Fibroblast of lung (primary cell): ENCODE measurements around the gene SETBP1. TPM values are rescaled to one million over a fixed set of nuclear protein-coding genes. Genes with fewer than 3 reads are reported as not detected.

Experiments used
- DNase-seq, 2 donors: peaks; one replicate each; pipeline versions ENCODE4 v3.0.0 to v3.0.0-alpha.2; 2010; ENCODE audit warnings: low read depth in 2 of 2
- H2AFZ ChIP-seq: 2 replicates; pipeline ENCODE4 v1.5.1; 2012; ENCODE audit warnings: low read length, control low read depth, inconsistent platforms
- H3K27ac ChIP-seq: 2 replicates; pipeline ENCODE4 v1.5.1; 2011; ENCODE audit warnings: low read length, control low read depth; ENCODE audit not compliant: insufficient read depth
- H3K27me3 ChIP-seq: 2 replicates; pipeline ENCODE4 v1.5.1; 2011; ENCODE audit warnings: mild to moderate bottlenecking, low read length; ENCODE audit not compliant: control insufficient read depth, insufficient read depth
- H3K36me3 ChIP-seq: 2 replicates; pipeline ENCODE4 v1.5.1; 2011; ENCODE audit warnings: low read length; ENCODE audit not compliant: control insufficient read depth, insufficient read depth
- H3K4me1 ChIP-seq: 2 replicates; pipeline ENCODE4 v1.5.1; 2011; ENCODE audit warnings: low read length; ENCODE audit not compliant: control insufficient read depth, insufficient read depth; ENCODE audit errors: extremely low read depth
- H3K4me2 ChIP-seq: 2 replicates; pipeline ENCODE4 v1.5.1; 2011; ENCODE audit warnings: low read length, control low read depth; ENCODE audit not compliant: insufficient read depth; ENCODE audit errors: extremely low read depth
- H3K4me3 ChIP-seq, 4 experiments: fragments of 200-600 bp in 1 of 4; sonication (generic) in 1 of 4; replicated peaks in 1 of 4; 2 replicates each; pipeline ENCODE4 v1.5.1; 2011 to 2016; ENCODE audit warnings: low read length in 4 of 4, low read depth in 3 of 4, mild to moderate bottlenecking in 3 of 4, control low read depth in 2 of 4, inconsistent platforms in 1 of 4, mixed read lengths in 1 of 4; ENCODE audit not compliant: insufficient read depth in 1 of 4; ENCODE audit errors: control extremely low read depth in 1 of 4
- H3K79me2 ChIP-seq: 2 replicates; pipeline ENCODE4 v1.5.1; 2012; ENCODE audit warnings: mild to moderate bottlenecking, low read length, inconsistent platforms; ENCODE audit not compliant: control insufficient read depth, insufficient read depth
- H3K9ac ChIP-seq: 2 replicates; pipeline ENCODE4 v1.5.1; 2011; ENCODE audit warnings: mild to moderate bottlenecking, low read length, control low read depth; ENCODE audit not compliant: insufficient read depth
- H3K9me3 ChIP-seq: 2 replicates; pipeline ENCODE4 v1.5.1; 2012; ENCODE audit warnings: low read depth, low read length; ENCODE audit not compliant: control insufficient read depth, insufficient read depth
- H4K20me1 ChIP-seq: 2 replicates; pipeline ENCODE4 v1.5.1; 2011; ENCODE audit warnings: low read length; ENCODE audit not compliant: control insufficient read depth, insufficient read depth; ENCODE audit errors: extremely low read depth
- CTCF ChIP-seq, 2 donors: IDR thresholded peaks in 1 of 2; conservative IDR thresholded peaks in 1 of 2; 1 replicate in 1 of 2; 2 replicates in 1 of 2; pipeline ENCODE4 v1.5.1; 2011 to 2012; ENCODE audit warnings: low read length in 2 of 2, control low read depth in 1 of 2, inconsistent platforms in 1 of 2, low read depth in 1 of 2, mild to moderate bottlenecking in 1 of 2
- EZH2 ChIP-seq: IDR thresholded peaks from 2 replicates; pipeline ENCODE4 v1.5.1; 2012; ENCODE audit warnings: low read length, control low read depth, mild to moderate bottlenecking; ENCODE audit errors: missing control alignments
- polyA plus RNA-seq, 2 donors: library from polyadenylated mRNA; depleted of rRNA in 1 of 2; stranded (reverse) in 1 of 2; unstranded in 1 of 2; fragments of >200 nt; gene quantifications; 2 replicates each; pipeline ENCODE4 v1.2.1, GENCODE V29; 2011 to 2012; ENCODE audit warnings: missing spikeins in 1 of 2
- total RNA-seq: library from RNA; depleted of rRNA; stranded (reverse); fragments of >200 nt; gene quantifications from 2 replicates; pipeline ENCODE4 v1.2.1, GENCODE V29; 2014

The SETBP1 gene
- total and polyA plus RNA-seq, 2 donors (not counting 1 experiment from before 2014, with no cell fraction given) = 4.5 to 5.4 TPM

GRCh38 chr18:44887227-44887631 is 206.5 kb downstream of the SETBP1 start:
- H3K27ac ChIP-seq = no peak overlapping the region
- no peaks in the 10 kb centered on the region for H3K79me2 ChIP-seq
- H4K20me1 ChIP-seq = no peaks in the 10 kb centered on the region
- H3K9me3 ChIP-seq = no peaks in the 10 kb centered on the region
- H3K4me3 ChIP-seq = no peak overlapping the region
- no peak overlapping the region for H2AFZ ChIP-seq
- H3K27me3 ChIP-seq = no peaks in the 10 kb centered on the region
- no peak overlapping the region for H3K9ac ChIP-seq
- H3K36me3 ChIP-seq = no peaks in the 10 kb centered on the region
- no peaks in the 10 kb centered on the region for H3K4me1 ChIP-seq
- peak in 1 of 2 donors; percentile 79 for DNase-seq
- H3K4me2 ChIP-seq = no peak overlapping the region
- no peak for TF ChIP-seq EZH2
- no peak for TF ChIP-seq CTCF (conservative IDR thresholded peaks at IDR 0.05 in 1 of 2, IDR thresholded peaks at IDR 0.05 in 1 of 2; ENCODE audit: low read depth in 1 of 2, low read length in 2 of 2)

GRCh38 chr18:44889111-44889510 is 208.4 kb downstream of the SETBP1 start:
- no peaks in the 10 kb centered on the region for H3K27me3 ChIP-seq
- H3K4me3 ChIP-seq = no peak overlapping the region
- H4K20me1 ChIP-seq = no peaks in the 10 kb centered on the region
- H3K4me1 ChIP-seq = no peaks in the 10 kb centered on the region
- H3K4me2 ChIP-seq = no peak overlapping the region
- TF ChIP-seq EZH2 = no peak
- no peak for TF ChIP-seq CTCF (conservative IDR thresholded peaks at IDR 0.05 in 1 of 2, IDR thresholded peaks at IDR 0.05 in 1 of 2; ENCODE audit: low read depth in 1 of 2, low read length in 2 of 2)
- H3K9ac ChIP-seq = no peak overlapping the region
- no peaks in the 10 kb centered on the region for H3K79me2 ChIP-seq
- H3K36me3 ChIP-seq = no peaks in the 10 kb centered on the region
- no peaks in the 10 kb centered on the region for H3K9me3 ChIP-seq
- H3K27ac ChIP-seq = no peak overlapping the region
- H2AFZ ChIP-seq = no peak overlapping the region
- DNase-seq = no peak

GRCh38 chr18:44893045-44893706 is 212.5 kb downstream of the SETBP1 start:
- Histone ChIP-seq H3K79me2 (no peaks in the 10 kb centered on the region), H3K27ac (no peak overlapping the region), H3K4me2 (no peak overlapping the region), H2AFZ (no peak overlapping the region), H4K20me1 (no peaks in the 10 kb centered on the region), H3K9ac (no peak overlapping the region), H3K9me3 (no peaks in the 10 kb centered on the region), H3K27me3 (no peaks in the 10 kb centered on the region), H3K4me1 (no peaks in the 10 kb centered on the region), H3K36me3 (no peaks in the 10 kb centered on the region), H3K4me3 (no peak overlapping the region)
- peak in 1 of 2 donors; percentile 17 for DNase-seq
- TF ChIP-seq CTCF (conservative IDR thresholded peaks at IDR 0.05 in 1 of 2, IDR thresholded peaks at IDR 0.05 in 1 of 2; ENCODE audit: low read depth in 1 of 2, low read length in 2 of 2) (no peak), EZH2 (no peak)
